NCI-H1092 treated with DMSO at 0.1 percent for 48 hours (cell line): ENCODE measurements around the gene TUT1.
"Not testable (repeated sequence)": the region's sequence is repeated elsewhere in the genome, so short reads cannot be mapped to it uniquely, and the experiment has no call there.

ENCODE experiments used
- DNase-seq: peaks from one replicate; lab custom pipeline; 2025; lab: John Stamatoyannopoulos, UW

The TUT1 gene

DNA sequence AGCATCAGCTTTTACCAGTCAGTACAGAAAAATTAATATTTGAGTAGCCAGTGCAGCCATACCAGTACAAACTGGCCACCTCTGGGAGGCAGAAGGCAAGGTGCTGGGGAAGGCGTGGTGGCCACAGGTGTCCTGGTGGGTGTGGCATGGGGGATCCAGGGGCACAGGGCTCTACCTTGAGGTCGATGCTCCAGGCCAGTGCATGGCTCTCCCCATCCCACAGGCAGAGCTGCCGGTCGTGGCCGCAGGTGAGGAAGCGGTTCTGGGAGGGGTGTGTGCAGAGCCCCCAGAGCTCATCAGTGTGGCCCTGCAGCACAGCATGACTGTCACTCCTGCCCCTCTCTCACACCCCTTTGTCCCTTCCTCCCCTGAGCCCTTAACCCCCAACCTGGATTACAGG, 14.1 kb upstream of the TUT1 start:
- no peak for DNase-seq

DNA sequence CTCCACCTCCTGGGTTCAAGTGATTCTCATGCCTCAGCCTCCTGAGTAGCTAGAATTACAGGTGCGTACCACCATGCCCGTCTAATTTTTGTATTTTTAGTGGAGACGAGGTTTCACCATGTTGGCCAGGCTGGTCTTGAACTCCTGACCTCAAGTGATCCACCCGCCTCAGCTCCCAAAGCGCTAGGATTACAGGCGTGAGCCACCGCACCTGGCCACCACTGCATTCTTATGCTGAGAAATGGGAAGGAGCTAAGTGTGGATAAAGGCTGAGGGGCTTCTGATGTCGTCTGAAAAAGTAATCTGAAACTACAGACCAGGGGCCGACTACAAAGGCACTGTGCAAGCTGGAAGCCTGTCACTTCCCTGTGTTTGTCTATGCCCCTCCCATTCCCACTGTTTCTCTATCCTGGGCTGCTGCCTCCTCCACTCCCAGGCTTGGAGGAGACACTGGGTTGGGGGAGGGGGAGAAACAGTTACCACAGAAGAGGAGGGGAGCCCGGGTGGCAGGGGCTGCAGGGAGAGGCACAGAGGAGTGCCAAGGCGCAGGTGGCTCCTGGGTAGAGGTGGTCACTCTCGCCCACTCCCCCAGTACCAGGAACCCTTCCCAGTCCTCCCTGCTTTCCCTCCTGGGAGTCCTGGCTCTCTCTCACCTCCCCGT, 13.3 kb upstream of the TUT1 start:
- no peak for DNase-seq

GRCh38 chr11:62603776-62604299, 12.5 kb upstream of the TUT1 start:
- DNase-seq, result no peak

DNA sequence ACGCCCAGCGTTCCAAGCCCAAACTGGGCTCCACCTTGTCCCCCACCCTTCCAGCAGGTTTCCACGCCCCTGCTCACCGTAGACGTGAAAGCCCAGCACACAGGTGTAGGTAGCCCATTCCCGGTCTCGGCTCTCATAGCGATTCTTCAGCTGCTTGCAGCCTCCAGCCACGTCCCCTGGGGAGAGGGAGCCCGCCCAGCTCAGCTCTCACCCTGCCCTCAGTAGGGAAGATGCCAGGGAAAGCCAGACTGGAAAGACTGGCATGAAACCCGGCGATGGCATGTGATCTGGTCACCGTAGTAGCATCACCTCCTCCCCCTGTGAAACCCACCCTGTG, 11.7 kb upstream of the TUT1 start:
- no peak for DNase-seq

DNA sequence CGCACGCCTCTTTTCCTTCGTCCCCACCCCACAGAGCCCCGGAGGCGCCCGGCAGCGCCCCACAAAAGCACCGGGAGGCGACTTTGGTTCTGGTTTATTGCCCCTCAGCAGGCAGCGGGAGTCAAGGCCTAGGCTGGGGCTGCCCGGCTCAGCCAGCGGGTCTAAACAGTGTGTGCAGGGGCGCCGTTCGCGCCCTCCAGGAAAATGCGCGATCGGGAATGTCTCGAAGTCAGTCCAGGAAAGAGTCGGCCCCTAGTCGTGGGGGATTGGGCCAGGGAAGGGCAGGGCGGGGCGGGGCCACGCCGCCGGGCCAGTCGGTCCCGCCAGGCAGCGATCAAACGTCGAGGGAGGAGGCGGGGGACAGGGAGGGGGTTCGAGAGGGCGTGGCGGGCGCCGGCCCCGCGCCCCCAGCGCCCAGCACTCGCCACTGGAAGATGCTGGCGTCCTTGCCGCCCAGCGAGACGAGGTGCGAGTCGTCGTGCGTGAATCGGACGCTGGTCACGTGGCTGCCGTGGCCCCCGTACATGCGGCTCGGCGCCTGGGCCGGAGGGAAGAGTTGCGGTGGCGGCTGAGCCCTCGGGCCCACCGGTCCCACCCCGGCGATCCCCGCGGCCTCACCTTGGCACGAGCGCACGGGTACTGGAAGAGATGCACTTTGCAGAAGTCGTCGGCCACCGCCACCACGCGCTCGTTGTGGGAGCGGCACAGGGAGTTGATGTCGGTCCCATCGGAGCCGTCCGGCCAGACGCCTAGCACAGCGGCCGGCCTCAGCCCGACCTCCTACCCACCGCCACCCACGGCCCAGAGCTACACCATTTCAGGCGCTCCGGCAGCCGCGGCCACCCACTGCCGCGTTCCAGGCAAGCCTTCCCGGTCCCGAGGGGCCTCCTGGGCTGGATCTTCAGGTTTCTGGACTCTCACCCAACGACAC, 11.1 kb upstream of the TUT1 start:
- DNase-seq, result peak; percentile 81

DNA sequence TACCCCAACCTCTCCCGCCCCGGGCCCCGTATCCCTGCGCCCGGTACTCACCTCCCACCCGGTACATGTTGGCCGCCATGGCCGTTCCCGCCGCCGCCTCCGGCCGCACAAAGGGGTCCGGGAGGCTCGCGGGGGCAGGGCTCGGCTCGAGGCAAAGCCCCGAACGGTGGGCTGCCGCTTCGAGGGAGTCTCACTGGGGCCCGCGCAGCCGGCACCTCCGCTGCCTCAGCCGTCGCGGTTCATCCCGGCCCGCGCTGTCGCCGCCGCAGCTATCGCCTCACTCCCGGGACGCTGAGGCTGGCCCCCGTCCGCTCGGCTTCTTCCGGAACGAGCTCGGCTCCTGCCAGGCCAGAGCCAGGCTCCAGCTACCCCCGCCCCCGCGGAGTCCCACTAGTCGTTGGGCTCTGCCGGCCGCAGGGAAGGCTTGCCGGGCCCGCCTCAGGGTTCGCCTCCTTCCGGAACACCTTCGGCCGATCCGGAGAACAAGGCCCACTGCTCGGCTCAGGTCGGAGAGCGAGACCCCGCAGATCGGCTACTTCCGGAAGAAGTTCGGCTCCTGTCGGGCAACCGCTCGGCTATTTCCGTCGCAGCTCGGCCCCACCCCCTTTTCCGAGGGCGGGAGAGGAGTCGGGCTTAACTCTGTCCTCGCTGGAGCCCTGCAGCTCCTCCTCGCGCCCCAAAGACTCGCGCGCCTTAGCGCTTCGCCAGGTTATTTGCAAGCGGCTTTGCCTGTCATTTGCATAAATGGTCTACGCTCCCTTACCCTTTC, 10.2 kb upstream of the TUT1 start, which contains the start of gene MTA2:
Gene MTA2 (minus strand): TSS at position 494 of the 769 bp plus-strand sequence. CDS start 415 bp downstream, at position 79.
- DNase-seq, result peak; percentile 99

DNA sequence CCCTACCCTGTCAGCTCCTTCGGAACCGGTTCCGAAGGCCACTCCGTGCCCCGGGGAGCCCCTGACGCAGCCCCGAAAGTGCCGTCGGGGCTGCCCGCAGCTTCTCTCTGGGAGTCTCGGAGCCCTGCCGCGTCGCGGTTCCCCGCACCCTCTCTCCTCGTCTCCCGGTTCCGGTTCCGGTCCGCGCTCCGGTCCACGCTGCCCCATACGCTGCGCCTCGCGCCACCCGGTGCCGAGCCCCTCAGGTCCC, 9.7 kb upstream of the TUT1 start:
- peak; percentile 57 for DNase-seq

DNA sequence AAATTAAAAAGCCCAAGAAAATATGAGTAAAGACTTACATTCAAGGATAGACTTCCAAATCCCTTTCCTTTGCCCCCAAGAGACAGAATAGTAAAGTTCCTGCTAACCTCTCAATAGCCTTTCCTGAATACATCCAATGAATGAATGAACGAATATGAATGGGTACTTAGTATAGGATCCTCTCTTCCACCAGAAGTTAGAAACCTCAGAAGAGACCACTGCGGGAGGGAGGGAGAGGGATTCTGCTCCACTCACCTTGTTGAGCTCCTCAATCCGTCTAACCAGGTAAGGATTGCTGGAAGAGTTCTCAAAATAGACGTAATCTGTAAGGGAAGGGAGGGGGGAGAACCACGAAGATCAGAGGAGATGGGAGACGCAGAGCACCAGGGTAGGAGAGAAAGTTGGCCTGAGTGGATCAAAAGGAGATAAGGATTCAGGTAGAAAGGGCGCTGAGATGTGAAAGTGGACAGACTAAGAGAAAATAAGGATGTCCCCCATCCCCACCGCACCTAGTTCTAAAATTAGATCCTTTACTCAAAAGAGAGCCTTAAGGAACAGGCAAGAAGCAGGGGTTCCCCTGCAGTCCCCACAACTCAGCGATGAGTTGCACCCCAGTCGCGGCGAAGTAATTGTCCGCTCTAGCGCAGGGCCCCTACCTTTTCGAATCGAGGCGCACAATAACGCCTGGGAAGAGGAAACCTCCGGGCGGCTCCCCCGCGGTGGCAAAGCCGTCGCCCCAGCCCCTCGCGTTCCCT, 9.2 kb upstream of the TUT1 start:
- DNase-seq, result no peak

- no peak for DNase-seq
Observed at GRCh38 chr11:62599901-62600300, 8.6 kb upstream of the TUT1 start.

GRCh38 chr11:62599069-62599696, 7.9 kb upstream of the TUT1 start:
- DNase-seq, result no peak

- DNase-seq, result no peak
Observed at GRCh38 chr11:62595124-62595523, 3.8 kb upstream of the TUT1 start.

DNA sequence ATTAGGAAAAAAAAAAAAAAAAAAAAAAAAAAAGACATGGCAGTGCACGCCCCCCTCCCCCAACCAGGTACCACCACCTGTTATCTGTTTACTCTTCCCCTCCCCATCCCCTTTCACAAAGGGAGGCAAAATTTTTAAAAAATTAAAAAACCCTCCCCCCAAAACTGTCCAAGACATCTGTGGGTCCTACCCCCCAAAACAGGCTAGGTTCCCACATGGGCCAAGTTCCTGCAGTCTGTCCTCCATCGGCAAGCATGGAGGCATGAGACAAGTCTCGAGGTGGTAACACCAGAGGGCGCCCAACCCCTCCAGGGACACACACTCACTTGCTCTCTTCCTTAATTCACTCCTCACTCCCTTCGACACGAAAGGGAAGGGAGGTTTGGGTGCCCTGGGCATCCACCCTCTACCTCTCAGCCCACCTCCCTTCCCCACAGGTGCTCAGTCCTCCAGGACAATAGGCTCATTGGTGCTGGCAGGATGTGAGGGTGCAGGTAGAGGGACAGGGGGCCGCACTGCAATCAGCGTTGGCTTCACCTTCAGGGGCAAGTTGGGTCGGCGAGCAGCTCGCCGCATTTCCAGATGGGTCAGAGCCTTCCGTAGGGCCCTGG, 2.2 kb upstream of the TUT1 start:
- DNase-seq, result peak; percentile 27

- no peak for DNase-seq
Observed at GRCh38 chr11:62592989-62593421, 1.7 kb upstream of the TUT1 start.

- no peak for DNase-seq
Observed at GRCh38 chr11:62592146-62592815, 958 bp upstream of the TUT1 start.

- DNase-seq, result no peak
Observed at GRCh38 chr11:62588966-62589637, 2.2 kb downstream of the TUT1 start.

GRCh38 chr11:62585356-62585755, 6.0 kb downstream of the TUT1 start:
- DNase-seq, result not testable (repeated sequence)

- DNase-seq, result not testable (repeated sequence)
Observed at GRCh38 chr11:62581735-62582134, 9.6 kb downstream of the TUT1 start.

DNA sequence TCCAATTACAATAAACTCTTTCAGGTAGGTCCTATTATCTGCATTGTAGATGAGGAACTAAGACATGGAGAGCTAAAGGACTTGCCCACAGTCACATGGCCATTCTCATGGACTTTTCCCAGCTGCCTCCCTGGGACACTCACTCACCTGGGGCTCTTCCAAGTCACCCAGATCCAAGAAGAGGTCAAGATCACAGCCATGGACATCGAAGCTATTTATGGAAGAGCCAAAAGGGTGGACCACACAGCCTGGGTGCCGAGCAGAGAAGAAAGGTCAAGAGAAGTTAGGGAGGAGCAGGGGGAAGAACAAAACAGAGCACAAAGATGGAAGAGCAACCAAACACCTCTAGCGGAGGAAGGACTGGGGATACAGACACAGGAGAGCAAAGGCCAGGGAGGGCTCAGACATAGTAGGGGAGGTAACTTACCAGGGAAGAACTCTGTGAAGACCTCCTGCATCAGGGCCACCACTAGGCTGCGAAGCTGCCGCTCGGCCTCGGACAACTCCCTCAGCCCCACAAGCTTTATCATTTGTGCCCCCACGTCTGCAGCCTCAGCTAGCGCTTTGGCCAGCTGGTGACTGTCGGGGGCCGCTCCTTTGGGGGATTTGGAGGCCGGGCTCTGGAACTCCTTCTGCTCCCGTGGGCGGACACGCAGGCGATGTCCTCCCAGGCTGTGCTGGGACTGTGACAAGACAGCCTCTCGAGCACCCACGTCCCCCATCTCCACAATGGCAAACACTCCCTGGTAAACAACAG, 10.2 kb downstream of the TUT1 start:
- no peak for DNase-seq

- DNase-seq, result no peak
Observed at GRCh38 chr11:62579252-62579651, 12.1 kb downstream of the TUT1 start.
